NB4 (cell line): ENCODE results near the gene MACROD2.

Source experiments
- CTCF ChIP-seq: IDR thresholded peaks from one replicate; pipeline ENCODE4 v1.5.1; 2012; ENCODE audit warnings: low read depth, low read length
- POLR2A ChIP-seq: IDR thresholded peaks from 2 replicates; pipeline ENCODE4 v1.6.1; 2011; ENCODE audit warnings: mild to moderate bottlenecking; ENCODE audit not compliant: insufficient read length; ENCODE audit errors: extremely low read depth
- TF ChIP-seq, protein P1 (sequence below): IDR thresholded peaks from 2 replicates; pipeline ENCODE4 v1.6.1; 2011; ENCODE audit warnings: low read depth, low read length

DNA sequence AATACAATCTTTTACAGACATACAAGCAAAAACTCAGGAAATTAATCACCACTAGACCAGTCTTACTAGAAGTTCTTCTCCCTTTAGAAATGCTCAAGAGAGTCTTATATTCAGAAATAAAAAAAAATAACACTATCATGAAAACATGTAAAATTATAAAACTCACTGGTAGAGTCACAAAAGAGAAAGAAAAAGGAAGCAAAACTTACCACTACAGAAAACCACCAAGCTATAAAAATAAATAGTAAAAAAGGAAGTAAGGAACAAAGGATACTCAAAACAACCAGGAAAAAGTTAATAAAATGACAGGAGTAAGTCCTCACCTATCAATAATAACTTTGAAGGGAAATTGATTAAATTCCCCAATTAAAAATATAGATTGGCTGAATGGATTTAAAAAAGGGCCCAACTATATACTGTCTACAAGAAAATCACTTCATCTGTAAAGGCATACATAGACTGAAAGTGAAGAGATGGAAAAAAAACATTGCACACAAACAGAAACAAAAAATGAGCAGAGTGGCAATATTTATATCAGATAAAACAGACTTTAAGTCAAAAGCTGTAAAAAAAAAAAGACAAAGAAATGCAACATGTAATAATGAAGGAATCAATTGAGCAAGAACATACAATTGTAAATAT, 2088.4 kb downstream of the MACROD2 start:
- TF ChIP-seq CTCF (no peak), POLR2A (no peak)
- TF ChIP-seq, protein P1, sequence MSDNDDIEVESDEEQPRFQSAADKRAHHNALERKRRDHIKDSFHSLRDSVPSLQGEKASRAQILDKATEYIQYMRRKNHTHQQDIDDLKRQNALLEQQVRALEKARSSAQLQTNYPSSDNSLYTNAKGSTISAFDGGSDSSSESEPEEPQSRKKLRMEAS: no peak
